Naive thymus-derived CD8-positive, alpha-beta T cell (primary cell): Measurements from ENCODE around the gene SNAPC1. TPM values are rescaled to one million over a fixed set of nuclear protein-coding genes. Genes with fewer than 3 reads are reported as not detected.

Source experiments
- ATAC-seq, 2 donors: fragments of 150-1000 bp; cut with Tn5 transposase in 1 of 2; sonication (Bioruptor Pico), chemical (Tn5 transposase) in 1 of 2; 1 replicate in 1 of 2; 2 replicates in 1 of 2; pipeline ENCODE4 v1.10.0; 2021; ENCODE audit warnings: mild to moderate bottlenecking in 2 of 2, moderate library complexity in 2 of 2
- POLR2A ChIA-PET: fragments of 350-600 bp; sonication (Branson Sonifier 250); formaldehyde crosslinking; loops from one replicate; lab custom pipeline; 2021; ENCODE audit warnings: antibody characterized with exemption; lab: Charles Lee
- DNase-seq, 10 donors: peaks; one replicate each; pipeline versions ENCODE4 v3.0.0 to v3.0.0-alpha.2; 2020 to 2022
- H3K27ac Mint-ChIP-seq, 10 donors: one replicate each; pipeline ENCODE4 v1.8.0; 2020 to 2022; ENCODE audit warnings: mild to moderate bottlenecking in 10 of 10, mixed read lengths in 10 of 10, moderate library complexity in 4 of 10, inconsistent platforms in 1 of 10
- H3K27me3 Mint-ChIP-seq, 5 donors: one replicate each; pipeline ENCODE4 v1.8.0; 2021 to 2022; ENCODE audit warnings: mixed read lengths in 5 of 5
- H3K36me3 Mint-ChIP-seq, 3 donors: one replicate each; pipeline ENCODE4 v1.8.0; 2020 to 2022; ENCODE audit warnings: mixed read lengths in 3 of 3, mild to moderate bottlenecking in 2 of 3, inconsistent platforms in 1 of 3
- H3K4me1 Mint-ChIP-seq, 4 donors: one replicate each; pipeline ENCODE4 v1.8.0; 2021 to 2022; ENCODE audit warnings: mixed read lengths in 4 of 4
- H3K4me3 Mint-ChIP-seq, 10 donors: one replicate each; pipeline ENCODE4 v1.8.0; 2020 to 2022; ENCODE audit warnings: mild to moderate bottlenecking in 10 of 10, mixed read lengths in 10 of 10, moderate library complexity in 6 of 10, inconsistent platforms in 1 of 10
- H3K9me3 Mint-ChIP-seq, 9 donors: one replicate each; pipeline ENCODE4 v1.8.0; 2020 to 2022; ENCODE audit warnings: mixed read lengths in 9 of 9, mild to moderate bottlenecking in 3 of 9, inconsistent platforms in 1 of 9, moderate library complexity in 1 of 9
- polyA plus RNA-seq, 3 donors: library from polyadenylated mRNA; unstranded; fragments of 300-500 nt; fragmentation: Illumina TruSeq; gene quantifications; one replicate each; pipeline ENCODE4 v1.2.3, GENCODE V29; 2021
- total RNA-seq, 8 experiments: library from RNA in 2 of 8; stranded (reverse) in 2 of 8; gene quantifications; one replicate each; pipeline ENCODE4 v1.2.3 and lab custom pipeline; 2021 to 2026

The SNAPC1 gene, protein sequence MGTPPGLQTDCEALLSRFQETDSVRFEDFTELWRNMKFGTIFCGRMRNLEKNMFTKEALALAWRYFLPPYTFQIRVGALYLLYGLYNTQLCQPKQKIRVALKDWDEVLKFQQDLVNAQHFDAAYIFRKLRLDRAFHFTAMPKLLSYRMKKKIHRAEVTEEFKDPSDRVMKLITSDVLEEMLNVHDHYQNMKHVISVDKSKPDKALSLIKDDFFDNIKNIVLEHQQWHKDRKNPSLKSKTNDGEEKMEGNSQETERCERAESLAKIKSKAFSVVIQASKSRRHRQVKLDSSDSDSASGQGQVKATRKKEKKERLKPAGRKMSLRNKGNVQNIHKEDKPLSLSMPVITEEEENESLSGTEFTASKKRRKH
- total RNA-seq (1 to 10 TPM; 4.0 to 4.7 TPM), polyA plus RNA-seq (1 to 10 TPM; 4.1 to 5.6 (median 4.8) TPM), total RNA-seq (lab: John Stamatoyannopoulos, UW) (5.1 to 27.1 (median 12.2) reads per million in 6 experiments)

DNA sequence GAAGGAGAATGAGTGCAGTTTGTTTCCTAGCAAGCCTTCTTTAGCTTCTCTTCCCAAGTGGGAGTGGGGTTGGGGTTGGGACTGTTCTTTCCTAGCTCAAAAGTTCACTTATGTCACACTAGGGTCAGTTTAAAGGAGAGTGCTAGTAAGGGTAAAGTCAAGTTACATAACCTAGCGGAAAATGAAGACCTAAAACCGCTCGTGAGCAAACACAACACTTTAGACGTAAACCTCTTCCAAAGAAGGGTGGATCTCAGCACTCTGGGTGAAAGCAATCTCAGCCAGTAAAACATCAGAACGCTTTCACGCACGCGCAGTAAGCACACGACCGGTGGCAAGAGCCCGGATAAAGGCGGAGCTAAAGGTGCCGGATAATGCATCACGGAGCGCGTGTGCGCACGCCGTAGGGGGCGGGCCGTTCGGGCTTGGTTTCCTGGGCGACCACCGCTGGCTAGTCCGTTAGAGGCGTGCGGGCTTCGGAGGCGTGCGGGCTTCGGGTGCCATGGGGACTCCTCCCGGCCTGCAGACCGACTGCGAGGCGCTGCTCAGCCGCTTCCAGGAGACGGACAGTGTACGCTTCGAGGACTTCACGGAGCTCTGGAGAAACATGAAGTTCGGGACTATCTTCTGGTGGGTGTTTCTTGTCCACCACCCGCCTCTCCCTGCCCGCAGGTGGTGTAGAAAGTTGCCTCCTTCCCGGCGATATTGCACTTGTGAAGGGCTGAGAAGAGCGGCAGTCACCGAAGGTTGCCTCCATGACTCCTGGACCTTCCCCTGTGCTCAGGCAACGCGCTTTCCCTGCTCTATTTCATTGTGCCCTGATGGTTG, at the start of gene SNAPC1:
SNAPC1 (plus strand) TSS at position 462 of the 828 bp plus-strand sequence; CDS start at position 503, 41 bp downstream.
- peak; percentile 94 for ATAC-seq
- Mint-ChIP-seq H3K4me3 (peak within 1 kb of the TSS; percentile 95 to 100 (median 98)), H3K4me1 (peaks cover 27 to 54% (median 46%) of the 10 kb centered on the region in 4 donors), H3K27me3 (peaks cover 0 to 2% (median 0%) of the 10 kb centered on the region in 5 donors), H3K9me3 (no peaks in the 10 kb centered on the region), H3K27ac (peak within 1 kb of the TSS; percentile 99 to 100 (median 100)), H3K36me3 (peaks cover 0 to 12% (median 2%) of the 10 kb centered on the region in 3 donors)
- POLR2A ChIA-PET = interaction anchor here (0.8 to 2.4 kb wide), 17 partner anchors 10 to 480 kb away, joined by 3 to 20 read pairs (median 3); partner anchors contain the start of genes HIF1A and PRKCH
- peak; percentile 94 to 99 (median 98) for DNase-seq

DNA sequence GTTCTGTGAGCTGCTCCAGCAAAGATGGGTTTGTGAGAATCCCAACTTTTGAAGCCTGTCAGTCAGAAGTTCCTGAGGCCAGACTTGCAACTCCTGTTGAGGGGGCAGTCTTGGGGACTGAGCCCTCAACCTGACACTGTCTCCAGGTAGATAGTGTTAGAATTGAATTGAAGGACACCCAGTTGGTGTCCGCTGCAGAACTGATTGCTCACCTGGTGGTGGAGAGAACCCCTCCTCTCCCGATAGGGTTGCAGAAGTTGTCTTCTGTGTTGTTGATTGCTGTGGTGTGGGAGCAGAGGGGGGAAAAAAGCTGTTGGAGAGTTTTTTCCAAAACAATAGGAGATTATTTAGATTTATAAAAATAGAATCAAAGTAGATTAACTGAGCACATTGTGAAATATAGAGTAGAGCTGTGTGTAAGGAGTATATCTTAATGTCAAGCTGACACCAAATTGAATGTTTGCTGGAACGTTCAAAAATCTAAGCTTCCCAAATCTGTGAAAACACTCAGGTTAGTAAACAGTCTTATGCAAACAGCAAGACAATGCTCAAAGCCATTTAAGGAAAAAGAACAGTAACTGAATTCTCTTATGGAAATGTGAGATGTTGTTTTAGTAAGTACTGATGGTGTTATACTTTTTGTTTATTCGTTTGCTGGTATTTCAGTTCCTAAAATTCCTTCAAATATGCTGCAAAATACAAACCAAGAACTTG, 48.3 kb upstream of the SNAPC1 start:
- Mint-ChIP-seq H3K4me1 (peaks cover 32 to 99% (median 84%) of the 10 kb centered on the region in 4 donors), H3K4me3 (no peak overlapping the region), H3K27ac (peak overlapping the region in 6 of 10 donors; percentile 3 to 67 (median 40)), H3K27me3 (no peaks in the 10 kb centered on the region), H3K9me3 (no peaks in the 10 kb centered on the region), H3K36me3 (no peaks in the 10 kb centered on the region)
- POLR2A ChIA-PET = no interaction called here
- no peak for ATAC-seq
- no peak for DNase-seq

DNA sequence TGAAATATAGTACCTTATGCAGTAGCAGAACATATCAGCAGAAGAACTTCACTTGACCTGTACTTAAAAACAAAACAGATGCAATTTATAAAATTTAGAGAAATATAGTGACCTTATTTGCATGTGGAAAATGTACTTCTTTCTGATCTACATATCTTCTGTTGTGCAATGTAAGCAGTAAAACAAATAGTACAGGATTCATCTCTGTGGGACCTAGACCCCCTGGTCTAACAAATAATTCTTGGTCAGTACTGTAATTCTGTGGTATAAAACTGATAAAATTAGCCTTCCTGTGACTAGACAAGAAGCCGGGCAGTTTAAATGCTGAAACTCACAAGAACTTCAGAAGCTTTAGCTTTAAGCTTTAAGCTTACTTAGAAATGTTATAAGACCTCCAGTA, 45.3 kb upstream of the SNAPC1 start:
- ATAC-seq (no peak), DNase-seq (no peak)
- Mint-ChIP-seq H3K27ac (peak overlapping the region in 4 of 10 donors; percentile 18 to 83 (median 70)), H3K4me3 (no peak overlapping the region), H3K27me3 (no peaks in the 10 kb centered on the region), H3K36me3 (peaks cover 0 to 14% (median 3%) of the 10 kb centered on the region in 3 donors), H3K4me1 (peaks cover 34 to 94% (median 88%) of the 10 kb centered on the region in 4 donors), H3K9me3 (no peaks in the 10 kb centered on the region)
- POLR2A ChIA-PET = interaction anchor here (0.9 kb wide), 1 partner anchor 21 kb away, joined by 3 read pairs; the partner anchor contains the start of gene HIF1A

DNA sequence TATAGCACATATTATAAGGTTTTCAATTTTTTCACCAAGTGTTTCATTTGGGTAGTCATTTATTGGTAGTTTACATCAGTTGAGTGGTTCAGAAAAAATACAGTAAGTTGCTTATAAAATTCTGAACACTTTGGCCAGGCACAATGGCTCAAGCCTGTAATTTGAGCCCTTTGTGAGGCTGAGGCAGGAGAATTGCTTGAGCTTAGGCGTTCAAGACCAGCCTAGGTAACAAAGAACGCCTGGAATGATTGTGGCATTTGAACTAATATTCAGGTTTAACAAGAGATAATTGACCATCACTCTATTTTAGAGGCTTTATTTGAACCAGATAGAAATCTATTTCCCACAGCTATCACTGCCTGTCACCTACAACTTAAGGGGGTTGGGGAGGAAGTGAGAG, 44.2 kb upstream of the SNAPC1 start:
- H3K36me3 Mint-ChIP-seq = peaks cover 0 to 23% (median 8%) of the 10 kb centered on the region in 3 donors
- H3K4me1 Mint-ChIP-seq = peaks cover 26 to 84% (median 77%) of the 10 kb centered on the region in 4 donors
- peak overlapping the region in 3 of 10 donors; percentile 10 to 33 (median 14) for H3K4me3 Mint-ChIP-seq
- H3K27me3 Mint-ChIP-seq = no peaks in the 10 kb centered on the region
- no peaks in the 10 kb centered on the region for H3K9me3 Mint-ChIP-seq
- ATAC-seq (no peak), DNase-seq (no peak)
- H3K27ac Mint-ChIP-seq = peak overlapping the region in 8 of 10 donors; percentile 4 to 83 (median 60)
- POLR2A ChIA-PET = interaction anchor here (0.7 kb wide), 1 partner anchor 45 kb away, joined by 3 read pairs; no protein-coding TSS in a partner anchor

DNA sequence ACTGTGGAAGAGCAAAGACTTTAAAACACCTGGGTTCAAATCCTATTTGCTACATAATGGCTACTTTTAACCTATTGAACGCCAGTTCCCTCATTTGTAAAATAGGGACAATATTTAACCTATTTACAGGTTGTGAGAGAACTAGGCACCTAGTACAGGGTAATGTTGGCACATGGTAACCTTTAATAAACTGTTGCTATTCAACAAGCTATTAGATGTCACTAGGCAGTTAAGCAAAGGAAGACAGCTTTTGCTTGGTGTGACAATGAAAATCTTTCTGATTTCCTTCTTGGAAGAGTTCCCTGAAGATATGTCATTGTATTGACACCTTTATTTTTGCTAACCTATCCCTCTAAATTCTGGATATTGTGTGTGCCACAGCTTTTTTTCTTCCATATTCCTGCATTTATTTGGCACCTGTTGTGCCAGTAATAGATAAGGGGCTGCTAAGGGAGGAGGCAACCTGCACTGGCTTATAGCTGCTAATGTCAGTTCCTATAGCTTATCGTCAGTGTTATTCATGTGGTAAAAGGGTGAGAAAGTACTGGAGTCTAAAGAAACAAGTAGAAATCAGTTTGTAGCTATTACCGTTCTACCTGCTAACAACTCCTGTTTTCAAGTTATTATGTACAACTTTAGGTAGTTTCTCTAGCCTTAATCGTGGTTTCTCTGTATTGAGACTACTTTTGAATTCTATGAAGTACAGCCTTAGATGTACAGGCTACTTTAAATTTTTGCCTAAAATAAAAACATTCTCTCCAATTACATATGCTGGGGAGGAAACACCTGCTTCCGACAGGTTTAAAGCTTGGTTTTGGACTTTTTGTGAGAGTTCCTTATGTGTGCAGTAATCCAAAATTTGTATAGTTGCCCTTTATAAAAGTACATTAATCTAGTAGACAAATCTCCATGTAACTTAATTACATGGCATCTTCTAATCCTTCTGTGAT, 42.6 kb upstream of the SNAPC1 start:
- no peaks in the 10 kb centered on the region for H3K27me3 Mint-ChIP-seq
- peak; percentile 85 to 88 for ATAC-seq
- H3K4me1 Mint-ChIP-seq = peaks cover 28 to 74% (median 70%) of the 10 kb centered on the region in 4 donors
- peak in 3 of 10 donors; percentile 38 to 48 (median 48) for DNase-seq
- H3K36me3 Mint-ChIP-seq = peaks cover 0 to 35% (median 11%) of the 10 kb centered on the region in 3 donors
- POLR2A ChIA-PET = interaction anchor here (0.6 to 2.0 kb wide), 5 partner anchors 9 to 217 kb away, joined by 3 to 12 read pairs (median 4); partner anchors contain the start of gene HIF1A
- no peaks in the 10 kb centered on the region for H3K9me3 Mint-ChIP-seq
- peak overlapping the region; percentile 79 to 90 (median 86) for H3K27ac Mint-ChIP-seq
- peak overlapping the region; percentile 34 to 81 (median 64) for H3K4me3 Mint-ChIP-seq

DNA sequence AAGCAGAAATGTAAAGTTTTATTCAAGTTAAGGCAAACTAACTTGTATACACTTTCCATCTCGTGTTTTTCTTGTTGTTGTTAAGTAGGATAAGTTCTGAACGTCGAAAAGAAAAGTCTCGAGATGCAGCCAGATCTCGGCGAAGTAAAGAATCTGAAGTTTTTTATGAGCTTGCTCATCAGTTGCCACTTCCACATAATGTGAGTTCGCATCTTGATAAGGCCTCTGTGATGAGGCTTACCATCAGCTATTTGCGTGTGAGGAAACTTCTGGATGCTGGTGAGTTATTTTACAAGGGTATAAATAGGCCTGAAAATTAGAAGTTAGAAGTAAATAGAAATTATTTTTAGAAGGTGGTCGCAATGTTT, 41.9 kb upstream of the SNAPC1 start:
- Mint-ChIP-seq H3K4me3 (peak overlapping the region; percentile 34 to 81 (median 64)), H3K36me3 (peaks cover 0 to 41% (median 15%) of the 10 kb centered on the region in 3 donors), H3K9me3 (no peaks in the 10 kb centered on the region), H3K4me1 (peaks cover 31 to 71% (median 68%) of the 10 kb centered on the region in 4 donors), H3K27ac (peak overlapping the region; percentile 70 to 90 (median 84)), H3K27me3 (no peaks in the 10 kb centered on the region)
- DNase-seq (peak in 1 of 10 donors; percentile 14), ATAC-seq (peak; percentile 32 to 34)
- POLR2A ChIA-PET = interaction anchor here (0.6 to 2.0 kb wide), 4 partner anchors 9 to 218 kb away, joined by 3 to 12 read pairs (median 4); partner anchors contain the start of gene HIF1A

DNA sequence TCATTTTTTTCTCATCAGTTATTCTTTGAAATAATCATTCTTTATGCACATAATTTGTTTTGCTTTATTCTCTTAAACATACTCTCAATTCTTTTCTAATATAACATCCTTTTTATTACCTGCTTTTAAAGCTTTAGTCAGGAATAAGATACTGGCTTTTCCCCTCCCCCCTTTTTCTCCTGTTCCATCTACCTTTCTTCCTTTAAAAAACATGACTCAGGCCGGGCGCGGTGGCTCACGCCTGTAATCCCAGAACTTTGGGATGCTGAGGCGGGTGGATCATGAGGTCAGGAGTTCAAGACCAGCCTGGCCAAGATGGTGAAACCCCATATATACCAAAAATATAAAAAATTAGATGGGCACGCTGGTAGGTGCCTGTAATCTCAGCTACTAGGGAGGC, 41.5 kb upstream of the SNAPC1 start:
- DNase-seq (no peak), ATAC-seq (no peak)
- no peaks in the 10 kb centered on the region for H3K9me3 Mint-ChIP-seq
- H3K27me3 Mint-ChIP-seq = no peaks in the 10 kb centered on the region
- H3K4me1 Mint-ChIP-seq = peaks cover 31 to 69% (median 64%) of the 10 kb centered on the region in 4 donors
- peak overlapping the region in 7 of 10 donors; percentile 14 to 72 (median 41) for H3K4me3 Mint-ChIP-seq
- POLR2A ChIA-PET = interaction anchor here (0.6 to 1.2 kb wide), 4 partner anchors 8 to 219 kb away, joined by 3 to 5 read pairs (median 4); no protein-coding TSS in a partner anchor
- H3K27ac Mint-ChIP-seq = peak overlapping the region in 9 of 10 donors; percentile 61 to 90 (median 82)
- H3K36me3 Mint-ChIP-seq = peaks cover 0 to 45% (median 15%) of the 10 kb centered on the region in 3 donors

DNA sequence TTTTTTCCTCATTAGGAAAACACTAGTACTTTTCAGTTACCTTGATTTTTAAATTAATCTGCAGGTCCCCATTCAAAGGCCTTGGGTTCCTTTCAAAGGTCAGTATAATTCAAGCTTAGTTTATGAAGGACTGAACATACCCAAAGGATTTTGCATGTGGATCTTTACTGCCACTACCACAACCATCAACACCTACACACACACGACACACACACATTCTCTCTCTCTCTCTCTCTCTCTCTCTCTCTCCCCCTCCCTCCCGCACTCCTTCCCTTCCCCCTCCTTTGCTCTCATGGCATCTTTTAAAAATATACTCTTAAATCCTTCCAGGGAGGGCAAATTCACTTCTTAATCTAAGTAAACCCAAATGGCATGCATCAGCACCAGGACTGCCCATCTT, 38.1 kb upstream of the SNAPC1 start:
- Mint-ChIP-seq H3K4me3 (no peak overlapping the region), H3K9me3 (no peaks in the 10 kb centered on the region), H3K36me3 (peaks cover 0 to 79% (median 29%) of the 10 kb centered on the region in 3 donors), H3K4me1 (peaks cover 26 to 58% (median 46%) of the 10 kb centered on the region in 4 donors), H3K27ac (peak overlapping the region in 5 of 10 donors; percentile 8 to 81 (median 59)), H3K27me3 (no peaks in the 10 kb centered on the region)
- ATAC-seq = no peak
- no peak for DNase-seq
- POLR2A ChIA-PET = interaction anchor here (0.6 kb wide), 2 partner anchors 351 to 402 kb away, joined by 3 read pairs; no protein-coding TSS in a partner anchor

DNA sequence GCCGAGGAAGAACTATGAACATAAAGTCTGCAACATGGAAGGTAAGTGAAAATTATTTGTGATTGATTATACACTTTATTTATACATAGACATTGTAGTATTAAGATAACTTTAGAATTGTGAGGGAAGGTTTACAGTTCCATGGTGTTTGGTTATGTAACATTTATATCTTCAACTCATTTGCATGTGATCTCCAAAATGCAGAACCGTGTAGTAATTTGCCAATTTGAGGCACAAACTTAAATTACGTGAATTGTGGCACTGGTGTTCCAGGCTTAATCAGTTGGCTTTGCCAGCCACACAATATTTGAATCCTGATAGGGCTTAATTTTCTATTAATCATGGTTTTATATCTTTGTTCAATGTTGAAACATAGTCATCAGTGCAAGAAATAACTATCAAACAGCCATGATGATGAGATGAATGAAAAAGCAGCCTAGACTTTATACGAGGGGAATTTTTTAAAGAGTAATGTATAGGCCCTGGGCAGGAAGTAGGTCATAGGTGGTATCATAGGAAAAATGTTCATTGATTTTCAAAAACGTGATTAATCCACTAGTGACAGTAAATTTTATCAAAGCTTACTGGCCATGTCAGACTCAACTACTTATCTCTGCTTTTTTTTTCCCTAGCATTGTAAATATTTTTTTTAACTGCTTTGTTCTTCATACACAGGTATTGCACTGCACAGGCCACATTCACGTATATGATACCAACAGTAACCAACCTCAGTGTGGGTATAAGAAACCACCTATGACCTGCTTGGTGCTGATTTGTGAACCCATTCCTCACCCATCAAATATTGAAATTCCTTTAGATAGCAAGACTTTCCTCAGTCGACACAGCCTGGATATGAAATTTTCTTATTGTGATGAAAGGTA, 35.2 kb upstream of the SNAPC1 start:
- Mint-ChIP-seq H3K9me3 (no peaks in the 10 kb centered on the region), H3K4me3 (no peak overlapping the region), H3K27me3 (no peaks in the 10 kb centered on the region), H3K36me3 (peaks cover 0 to 90% (median 28%) of the 10 kb centered on the region in 3 donors), H3K4me1 (peaks cover 18 to 49% (median 33%) of the 10 kb centered on the region in 4 donors), H3K27ac (peak overlapping the region in 8 of 10 donors; percentile 5 to 72 (median 40))
- POLR2A ChIA-PET = interaction anchor here (0.6 kb wide), 1 partner anchor 168 kb away, joined by 3 read pairs; no protein-coding TSS in a partner anchor
- no peak for DNase-seq
- peak in 1 of 2 donors; percentile 35 for ATAC-seq
